A673 (cell line): ENCODE data around the gene TCF7L1.

Experiments used
- EZH2 ChIP-seq: fragments of 200-600 bp; sonication (generic); IDR thresholded peaks from 2 replicates; pipeline ENCODE4 v1.6.1; 2017; ENCODE audit warnings: borderline replicate concordance, low read depth, mild to moderate bottlenecking, mixed read lengths, antibody characterized with exemption, low read length; ENCODE audit not compliant: poor library complexity, severe bottlenecking
- TF ChIP-seq, protein P1 (sequence below): fragments of 300-800, 200-600 bp; sonication (generic); conservative IDR thresholded peaks from 2 replicates; pipeline ENCODE4 v1.5.1; 2017; ENCODE audit warnings: low read depth, mild to moderate bottlenecking, antibody characterized with exemption, low read length, moderate library complexity, mixed read lengths

DNA sequence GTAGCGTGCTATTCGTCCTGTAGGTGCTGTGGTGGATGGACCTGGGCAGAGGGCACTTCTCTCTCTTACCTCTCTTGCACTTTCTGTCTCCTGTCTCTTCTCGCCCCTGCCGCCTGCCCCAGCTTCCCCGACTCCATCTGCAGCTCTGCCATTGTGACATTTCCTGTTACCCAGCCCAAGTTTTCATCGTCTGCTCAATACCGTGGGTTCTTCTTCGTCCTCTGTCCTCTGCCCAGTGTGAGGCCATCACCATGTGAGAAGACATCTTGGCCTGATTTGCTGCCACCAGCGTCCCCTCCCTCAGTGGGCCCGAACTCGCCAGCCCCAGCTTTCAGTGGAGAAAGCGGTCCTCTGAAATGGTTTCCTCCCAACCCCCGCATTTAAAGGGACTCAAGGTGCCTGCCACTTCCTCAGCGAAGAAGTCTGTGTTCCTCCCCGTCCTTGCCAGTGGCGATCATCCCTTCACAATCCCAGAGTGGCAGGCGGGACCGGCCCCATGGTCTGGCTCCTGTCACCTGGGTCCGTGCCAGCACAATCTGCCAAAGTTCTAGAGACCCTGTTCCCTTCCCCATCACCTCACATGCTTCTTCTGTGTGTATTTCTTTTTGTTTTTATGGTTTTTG is 176.6 kb downstream of the TCF7L1 start:
- TF ChIP-seq, protein P1, sequence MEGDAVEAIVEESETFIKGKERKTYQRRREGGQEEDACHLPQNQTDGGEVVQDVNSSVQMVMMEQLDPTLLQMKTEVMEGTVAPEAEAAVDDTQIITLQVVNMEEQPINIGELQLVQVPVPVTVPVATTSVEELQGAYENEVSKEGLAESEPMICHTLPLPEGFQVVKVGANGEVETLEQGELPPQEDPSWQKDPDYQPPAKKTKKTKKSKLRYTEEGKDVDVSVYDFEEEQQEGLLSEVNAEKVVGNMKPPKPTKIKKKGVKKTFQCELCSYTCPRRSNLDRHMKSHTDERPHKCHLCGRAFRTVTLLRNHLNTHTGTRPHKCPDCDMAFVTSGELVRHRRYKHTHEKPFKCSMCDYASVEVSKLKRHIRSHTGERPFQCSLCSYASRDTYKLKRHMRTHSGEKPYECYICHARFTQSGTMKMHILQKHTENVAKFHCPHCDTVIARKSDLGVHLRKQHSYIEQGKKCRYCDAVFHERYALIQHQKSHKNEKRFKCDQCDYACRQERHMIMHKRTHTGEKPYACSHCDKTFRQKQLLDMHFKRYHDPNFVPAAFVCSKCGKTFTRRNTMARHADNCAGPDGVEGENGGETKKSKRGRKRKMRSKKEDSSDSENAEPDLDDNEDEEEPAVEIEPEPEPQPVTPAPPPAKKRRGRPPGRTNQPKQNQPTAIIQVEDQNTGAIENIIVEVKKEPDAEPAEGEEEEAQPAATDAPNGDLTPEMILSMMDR, result no peak
- no peak for TF ChIP-seq EZH2
